ENCODE measurements around the gene FAM32A.
A peak's percentile ranks its signal among the peaks of the same experiment; 100 is the strongest.

The FAM32A gene

GRCh38 chr19:16203256-16204004 is 18.2 kb downstream of the FAM32A start:
- DNase-seq, result peak; percentile 82

DNA sequence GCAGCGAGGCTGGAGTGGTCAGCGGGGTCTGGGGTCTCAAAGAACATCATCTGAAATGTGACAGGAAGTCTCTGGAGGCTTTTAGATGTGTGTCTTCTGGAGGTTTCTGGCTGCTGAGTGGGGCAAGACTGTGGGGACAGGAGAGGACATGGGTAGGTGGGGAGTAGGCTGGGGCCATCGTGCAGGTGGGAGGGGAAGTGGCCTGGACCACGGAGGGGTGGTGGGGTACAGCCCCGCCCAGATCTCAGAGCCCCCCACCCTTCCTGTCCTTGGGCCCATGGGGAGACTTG is 18.7 kb downstream of the FAM32A start:
- DNase-seq, result no peak

GRCh38 chr19:16205205-16206045 is 20.2 kb downstream of the FAM32A start:
- no peak for DNase-seq

- no peak for DNase-seq
Measured at GRCh38 chr19:16206046-16206605, 20.9 kb downstream of the FAM32A start.

DNA sequence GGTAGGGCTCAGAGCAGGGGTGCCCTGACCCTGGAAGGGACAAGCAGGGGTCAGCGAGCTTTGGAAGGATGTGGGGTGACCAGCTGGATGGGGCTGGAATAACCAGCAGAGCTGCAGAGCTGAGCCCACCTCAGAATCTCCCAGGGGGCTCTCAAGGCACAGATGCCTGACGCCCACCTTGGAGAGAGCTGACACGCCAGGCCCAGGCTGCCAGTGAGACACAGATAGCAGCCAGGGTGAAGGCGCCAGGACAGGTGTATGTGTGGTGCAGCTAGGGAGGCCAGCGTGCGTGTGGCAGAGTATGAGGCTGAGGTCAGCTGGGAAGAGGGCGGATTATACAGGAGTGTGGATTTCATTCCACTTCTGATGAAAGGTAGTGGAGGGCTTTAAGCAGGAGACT is 21.4 kb downstream of the FAM32A start:
- no peak for DNase-seq

- no peak for DNase-seq
Measured at GRCh38 chr19:16207063-16207462, 21.9 kb downstream of the FAM32A start.

GRCh38 chr19:16207490-16208025 is 22.3 kb downstream of the FAM32A start:
- no peak for DNase-seq

- no peak for DNase-seq
Measured at GRCh38 chr19:16208064-16208759, 23.0 kb downstream of the FAM32A start.

DNA sequence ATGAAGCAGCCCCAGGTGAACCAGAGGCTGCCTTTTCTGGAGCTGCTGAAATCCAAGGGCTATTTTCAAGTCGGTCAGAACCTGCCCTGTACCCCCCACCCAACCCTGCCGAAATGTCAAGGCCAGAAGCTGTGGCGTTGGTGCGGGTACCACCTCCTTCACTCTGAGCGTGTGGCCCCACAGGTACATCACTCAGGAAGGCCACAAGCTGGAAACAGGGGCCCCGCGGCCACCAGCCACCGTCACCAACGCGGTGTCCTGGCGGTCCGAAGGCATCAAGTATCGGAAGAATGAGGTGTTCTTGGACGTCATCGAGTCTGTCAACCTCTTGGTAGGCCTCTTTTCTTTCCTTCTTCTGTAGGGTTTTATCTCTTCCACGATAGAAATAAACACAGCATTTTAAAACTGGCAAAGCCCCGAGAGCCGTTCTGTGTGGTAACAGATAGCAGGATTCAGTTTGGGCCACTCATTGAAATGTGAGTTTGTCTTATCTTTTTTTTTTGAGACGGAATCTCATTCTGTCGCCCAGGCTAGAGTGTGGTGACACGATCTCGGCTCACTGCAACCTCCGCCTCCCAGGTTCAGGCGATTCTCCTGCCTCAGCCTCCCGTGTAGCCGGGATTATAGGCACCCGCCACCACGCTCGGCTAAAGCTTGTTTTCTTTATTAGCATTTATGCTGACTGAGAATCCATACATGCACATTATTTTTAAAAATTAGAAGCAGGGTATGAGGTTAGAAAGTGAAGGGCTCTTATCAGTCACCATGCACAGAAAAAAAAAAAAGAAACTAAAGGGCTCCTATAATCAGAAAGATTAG is 23.8 kb downstream of the FAM32A start:
- DNase-seq, result no peak

DNA sequence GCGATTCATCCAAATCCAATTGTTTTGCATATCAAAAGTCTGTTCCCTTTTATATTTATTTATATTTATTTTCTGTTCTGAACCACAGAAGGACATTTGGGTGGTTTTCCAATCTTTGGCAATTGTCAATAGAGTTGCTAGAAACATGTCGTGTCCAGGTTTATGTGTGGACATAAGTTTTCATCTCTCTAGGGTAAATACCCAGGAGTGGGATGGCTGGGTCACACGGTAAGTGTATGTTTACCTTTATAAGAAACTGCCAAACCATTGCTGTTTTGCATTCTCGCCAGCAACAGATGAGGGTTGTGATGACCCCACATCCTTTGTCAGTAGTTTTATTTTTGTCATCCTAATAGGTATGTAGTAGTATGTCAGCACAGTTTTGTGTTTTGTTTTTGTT is 25.0 kb downstream of the FAM32A start:
- no peak for DNase-seq

DNA sequence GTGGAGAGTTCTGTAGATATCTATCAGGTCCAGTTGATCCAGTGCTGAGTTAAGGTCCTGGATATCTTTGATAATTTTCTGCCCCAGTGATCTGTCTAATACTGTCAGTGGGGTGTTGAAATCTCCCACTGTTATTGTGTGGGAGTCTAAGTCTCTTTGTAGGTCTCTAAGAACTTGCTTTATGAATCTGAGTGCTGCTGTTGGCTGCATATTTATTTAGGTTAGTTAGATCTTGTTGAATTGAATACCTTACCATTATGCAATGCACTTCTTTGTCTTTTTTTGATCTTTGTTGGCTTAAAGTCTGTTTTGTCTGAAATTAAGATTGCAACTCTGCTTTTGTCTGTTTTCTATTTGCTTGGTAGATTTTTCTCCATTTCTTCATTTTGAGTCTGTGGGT is 27.9 kb downstream of the FAM32A start:
- no peak for DNase-seq

DNA sequence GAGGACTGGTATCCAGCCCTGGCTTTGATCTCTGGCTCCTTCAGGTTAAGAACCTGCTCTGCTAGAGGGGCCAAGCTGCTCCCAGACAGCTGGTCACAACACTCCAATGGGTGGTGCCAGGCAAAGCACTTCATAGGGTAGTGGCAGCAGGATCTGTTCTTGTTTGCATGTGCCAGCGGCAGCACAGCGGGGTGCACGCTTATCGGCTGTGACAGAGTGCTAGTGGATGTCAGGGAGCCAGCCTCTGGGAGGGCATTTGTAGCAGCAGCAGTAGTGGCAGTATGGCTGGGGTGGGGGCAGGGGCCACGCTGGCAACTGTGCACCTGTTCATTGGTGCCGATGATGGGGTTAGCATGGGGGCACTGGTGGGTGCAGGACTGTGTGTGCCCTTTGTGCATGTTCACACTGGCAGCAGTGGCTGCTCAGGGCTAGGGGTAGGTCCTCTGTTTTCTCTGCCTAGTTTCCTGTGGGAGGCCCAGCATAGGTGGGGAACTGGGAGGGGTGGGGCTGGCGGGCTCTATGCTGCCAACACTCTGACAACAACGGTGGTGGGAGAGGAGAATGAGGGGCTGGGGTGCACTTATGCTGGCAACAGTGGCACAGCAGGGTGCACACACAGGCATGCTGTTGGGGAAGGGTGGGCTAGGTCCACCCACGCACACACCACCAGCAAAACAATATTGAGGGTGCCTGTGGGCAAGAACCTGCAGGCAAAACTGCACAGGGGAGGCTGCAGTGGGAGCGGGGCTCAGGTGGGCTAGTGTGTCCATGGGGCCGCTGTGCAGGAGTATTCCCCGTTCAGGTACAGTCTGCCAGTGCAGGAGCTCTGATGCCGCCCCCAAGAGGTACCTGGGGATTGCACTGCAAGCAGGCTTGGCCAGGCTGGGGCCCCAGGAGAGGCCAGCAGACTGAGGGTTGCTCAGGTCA is 31.8 kb downstream of the FAM32A start:
- DNase-seq, result peak; percentile 70

DNA sequence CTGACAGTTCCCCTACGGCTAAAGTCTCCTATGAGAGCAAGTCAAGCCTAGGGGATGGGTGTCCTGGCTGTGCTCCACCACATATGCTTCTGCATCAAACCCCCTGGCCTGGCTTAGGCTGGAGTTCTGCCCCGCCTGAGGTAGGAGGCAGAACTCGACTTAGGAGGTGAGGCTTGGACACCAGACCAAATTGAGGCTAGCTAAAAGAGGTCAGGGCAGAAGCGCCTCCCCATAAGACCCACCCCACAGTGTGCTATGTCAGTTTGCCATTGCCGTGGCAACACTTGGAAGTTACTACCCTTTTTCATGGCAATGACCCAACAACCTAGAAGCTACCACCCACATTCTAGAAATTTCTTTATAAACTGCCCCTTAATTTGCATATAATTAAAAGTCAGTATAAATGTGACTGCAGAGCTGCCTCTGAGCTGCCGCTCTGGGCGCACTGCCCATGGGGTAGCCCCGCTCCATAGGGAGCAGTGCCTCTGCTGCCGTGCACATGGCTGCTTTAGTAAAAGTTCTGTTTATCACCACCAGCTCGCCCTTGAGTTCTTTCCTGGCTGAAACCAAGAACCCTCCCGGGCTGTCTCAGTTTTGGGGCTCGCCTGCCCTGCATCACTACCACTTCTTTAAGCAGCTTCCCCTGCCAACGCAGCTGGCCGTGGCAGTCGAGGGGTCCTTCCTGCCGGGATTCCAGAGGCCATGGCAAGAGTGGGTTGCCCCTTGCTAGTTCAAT is 32.7 kb downstream of the FAM32A start:
- DNase-seq, result no peak

DNA sequence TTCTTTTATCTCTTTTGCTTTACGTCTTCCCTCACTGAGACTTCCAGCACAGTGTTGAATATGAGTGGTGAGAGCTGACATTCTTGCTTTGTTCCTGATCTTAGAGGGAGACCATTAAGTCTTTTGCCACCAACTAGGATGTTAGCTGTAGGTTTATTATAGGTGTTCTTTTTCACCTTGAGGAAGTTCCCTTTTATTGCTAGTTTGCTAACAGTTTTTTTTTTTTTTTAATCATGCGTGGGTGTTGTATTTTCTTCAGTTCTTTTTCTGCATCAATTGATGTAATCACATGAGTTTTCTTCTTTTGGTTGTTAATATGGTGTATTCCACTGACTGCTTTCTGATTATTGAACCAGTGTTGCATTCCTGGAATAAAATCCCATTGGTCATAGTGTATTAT is 33.6 kb downstream of the FAM32A start:
- no peak for DNase-seq

GRCh38 chr19:16222806-16223205 is 37.6 kb downstream of the FAM32A start:
- DNase-seq, result no peak

DNA sequence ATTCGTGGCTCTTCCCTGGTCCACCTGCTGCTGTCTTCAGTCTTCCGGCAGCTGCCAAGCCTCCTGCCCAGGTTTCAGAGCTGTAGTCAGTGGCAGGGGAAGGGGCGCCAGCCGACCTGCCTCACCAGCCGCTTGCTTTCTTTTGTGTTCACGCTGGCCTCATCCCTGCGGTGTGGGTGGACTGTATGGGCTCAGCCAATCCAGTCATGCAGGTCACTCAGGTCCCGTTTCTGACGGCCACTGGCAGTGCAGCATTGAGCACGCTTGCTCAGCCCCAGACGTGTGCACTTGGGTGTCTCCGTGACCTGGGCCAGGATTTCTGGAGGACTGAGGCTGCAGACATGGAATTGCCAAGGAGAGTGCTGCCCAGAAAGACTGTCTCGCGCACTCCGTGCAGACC is 38.5 kb downstream of the FAM32A start:
- no peak for DNase-seq

GRCh38 chr19:16224293-16225045 is 39.3 kb downstream of the FAM32A start:
- DNase-seq, result no peak

GRCh38 chr19:16225279-16226183 is 40.3 kb downstream of the FAM32A start:
- DNase-seq, result no peak

- DNase-seq, result no peak
Measured at GRCh38 chr19:16226184-16226591, 41.0 kb downstream of the FAM32A start.
